ENCODE measurements around the gene KLC1. TPM values are rescaled to one million over a fixed set of nuclear protein-coding genes. Genes with fewer than 3 reads are reported as not detected.

The KLC1 gene
- total and polyA plus RNA-seq, 2 of the 8 experiments (the other 6 are each of a cell fraction or from before 2014, with no cell fraction given), result 84.6 to 134 TPM

DNA sequence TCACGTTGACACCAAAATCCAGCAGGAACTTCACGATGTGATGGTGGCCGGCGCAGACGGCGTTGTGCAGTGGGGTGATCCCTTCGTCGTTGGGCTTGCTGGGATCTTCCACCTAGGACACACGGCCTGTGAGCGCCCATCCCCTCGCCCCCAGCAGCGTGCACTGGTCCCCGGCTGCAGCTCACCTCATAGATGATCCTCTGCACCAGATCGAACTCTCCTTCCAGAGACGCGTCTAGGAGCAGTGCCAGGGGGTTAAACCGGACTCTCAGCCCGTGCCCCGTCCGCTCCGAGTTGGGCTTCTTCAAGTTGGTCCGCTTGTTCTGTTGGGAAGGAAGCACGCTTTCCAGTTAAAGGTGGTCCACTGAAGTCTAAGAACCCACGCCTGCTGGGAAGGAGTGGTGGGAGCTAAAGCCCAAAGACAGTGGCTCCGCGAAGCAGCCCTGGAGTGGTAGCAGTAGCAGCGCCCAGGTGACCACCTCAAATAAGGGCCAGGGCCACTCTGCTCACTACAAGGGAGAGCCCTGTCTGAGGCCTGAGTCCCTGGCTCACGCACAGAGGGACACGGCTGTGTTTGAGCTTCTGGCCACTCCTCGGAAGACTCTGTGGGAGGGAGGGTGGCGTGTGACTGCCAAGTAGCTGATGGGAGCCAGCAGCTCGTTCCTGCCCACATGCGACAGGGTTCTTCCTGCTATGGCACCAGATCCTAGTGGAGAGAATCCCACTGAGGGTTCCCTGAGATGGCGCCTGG, 109.9 kb downstream of the KLC1 start (continued):
- TF ChIP-seq, protein P1, sequence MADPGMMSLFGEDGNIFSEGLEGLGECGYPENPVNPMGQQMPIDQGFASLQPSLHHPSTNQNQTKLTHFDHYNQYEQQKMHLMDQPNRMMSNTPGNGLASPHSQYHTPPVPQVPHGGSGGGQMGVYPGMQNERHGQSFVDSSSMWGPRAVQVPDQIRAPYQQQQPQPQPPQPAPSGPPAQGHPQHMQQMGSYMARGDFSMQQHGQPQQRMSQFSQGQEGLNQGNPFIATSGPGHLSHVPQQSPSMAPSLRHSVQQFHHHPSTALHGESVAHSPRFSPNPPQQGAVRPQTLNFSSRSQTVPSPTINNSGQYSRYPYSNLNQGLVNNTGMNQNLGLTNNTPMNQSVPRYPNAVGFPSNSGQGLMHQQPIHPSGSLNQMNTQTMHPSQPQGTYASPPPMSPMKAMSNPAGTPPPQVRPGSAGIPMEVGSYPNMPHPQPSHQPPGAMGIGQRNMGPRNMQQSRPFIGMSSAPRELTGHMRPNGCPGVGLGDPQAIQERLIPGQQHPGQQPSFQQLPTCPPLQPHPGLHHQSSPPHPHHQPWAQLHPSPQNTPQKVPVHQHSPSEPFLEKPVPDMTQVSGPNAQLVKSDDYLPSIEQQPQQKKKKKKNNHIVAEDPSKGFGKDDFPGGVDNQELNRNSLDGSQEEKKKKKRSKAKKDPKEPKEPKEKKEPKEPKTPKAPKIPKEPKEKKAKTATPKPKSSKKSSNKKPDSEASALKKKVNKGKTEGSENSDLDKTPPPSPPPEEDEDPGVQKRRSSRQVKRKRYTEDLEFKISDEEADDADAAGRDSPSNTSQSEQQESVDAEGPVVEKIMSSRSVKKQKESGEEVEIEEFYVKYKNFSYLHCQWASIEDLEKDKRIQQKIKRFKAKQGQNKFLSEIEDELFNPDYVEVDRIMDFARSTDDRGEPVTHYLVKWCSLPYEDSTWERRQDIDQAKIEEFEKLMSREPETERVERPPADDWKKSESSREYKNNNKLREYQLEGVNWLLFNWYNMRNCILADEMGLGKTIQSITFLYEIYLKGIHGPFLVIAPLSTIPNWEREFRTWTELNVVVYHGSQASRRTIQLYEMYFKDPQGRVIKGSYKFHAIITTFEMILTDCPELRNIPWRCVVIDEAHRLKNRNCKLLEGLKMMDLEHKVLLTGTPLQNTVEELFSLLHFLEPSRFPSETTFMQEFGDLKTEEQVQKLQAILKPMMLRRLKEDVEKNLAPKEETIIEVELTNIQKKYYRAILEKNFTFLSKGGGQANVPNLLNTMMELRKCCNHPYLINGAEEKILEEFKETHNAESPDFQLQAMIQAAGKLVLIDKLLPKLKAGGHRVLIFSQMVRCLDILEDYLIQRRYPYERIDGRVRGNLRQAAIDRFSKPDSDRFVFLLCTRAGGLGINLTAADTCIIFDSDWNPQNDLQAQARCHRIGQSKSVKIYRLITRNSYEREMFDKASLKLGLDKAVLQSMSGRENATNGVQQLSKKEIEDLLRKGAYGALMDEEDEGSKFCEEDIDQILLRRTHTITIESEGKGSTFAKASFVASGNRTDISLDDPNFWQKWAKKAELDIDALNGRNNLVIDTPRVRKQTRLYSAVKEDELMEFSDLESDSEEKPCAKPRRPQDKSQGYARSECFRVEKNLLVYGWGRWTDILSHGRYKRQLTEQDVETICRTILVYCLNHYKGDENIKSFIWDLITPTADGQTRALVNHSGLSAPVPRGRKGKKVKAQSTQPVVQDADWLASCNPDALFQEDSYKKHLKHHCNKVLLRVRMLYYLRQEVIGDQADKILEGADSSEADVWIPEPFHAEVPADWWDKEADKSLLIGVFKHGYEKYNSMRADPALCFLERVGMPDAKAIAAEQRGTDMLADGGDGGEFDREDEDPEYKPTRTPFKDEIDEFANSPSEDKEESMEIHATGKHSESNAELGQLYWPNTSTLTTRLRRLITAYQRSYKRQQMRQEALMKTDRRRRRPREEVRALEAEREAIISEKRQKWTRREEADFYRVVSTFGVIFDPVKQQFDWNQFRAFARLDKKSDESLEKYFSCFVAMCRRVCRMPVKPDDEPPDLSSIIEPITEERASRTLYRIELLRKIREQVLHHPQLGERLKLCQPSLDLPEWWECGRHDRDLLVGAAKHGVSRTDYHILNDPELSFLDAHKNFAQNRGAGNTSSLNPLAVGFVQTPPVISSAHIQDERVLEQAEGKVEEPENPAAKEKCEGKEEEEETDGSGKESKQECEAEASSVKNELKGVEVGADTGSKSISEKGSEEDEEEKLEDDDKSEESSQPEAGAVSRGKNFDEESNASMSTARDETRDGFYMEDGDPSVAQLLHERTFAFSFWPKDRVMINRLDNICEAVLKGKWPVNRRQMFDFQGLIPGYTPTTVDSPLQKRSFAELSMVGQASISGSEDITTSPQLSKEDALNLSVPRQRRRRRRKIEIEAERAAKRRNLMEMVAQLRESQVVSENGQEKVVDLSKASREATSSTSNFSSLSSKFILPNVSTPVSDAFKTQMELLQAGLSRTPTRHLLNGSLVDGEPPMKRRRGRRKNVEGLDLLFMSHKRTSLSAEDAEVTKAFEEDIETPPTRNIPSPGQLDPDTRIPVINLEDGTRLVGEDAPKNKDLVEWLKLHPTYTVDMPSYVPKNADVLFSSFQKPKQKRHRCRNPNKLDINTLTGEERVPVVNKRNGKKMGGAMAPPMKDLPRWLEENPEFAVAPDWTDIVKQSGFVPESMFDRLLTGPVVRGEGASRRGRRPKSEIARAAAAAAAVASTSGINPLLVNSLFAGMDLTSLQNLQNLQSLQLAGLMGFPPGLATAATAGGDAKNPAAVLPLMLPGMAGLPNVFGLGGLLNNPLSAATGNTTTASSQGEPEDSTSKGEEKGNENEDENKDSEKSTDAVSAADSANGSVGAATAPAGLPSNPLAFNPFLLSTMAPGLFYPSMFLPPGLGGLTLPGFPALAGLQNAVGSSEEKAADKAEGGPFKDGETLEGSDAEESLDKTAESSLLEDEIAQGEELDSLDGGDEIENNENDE (IDR thresholded peaks at IDR 0.05; ENCODE audit: insufficient replicate concordance, low read length), result no peak
- no peak for TF ChIP-seq MAFK (IDR thresholded peaks at IDR 0.05; ENCODE audit: low read depth, low read length)
- no peak for TF ChIP-seq ZNF274 (IDR thresholded peaks at IDR 0.05; ENCODE audit: borderline replicate concordance, extremely low read depth, low read length)
- TF ChIP-seq RBBP5 (IDR thresholded peaks at IDR 0.05; ENCODE audit: borderline replicate concordance, low read depth, low read length), result no peak
- no peak for TF ChIP-seq SIN3A (conservative IDR thresholded peaks at IDR 0.05 in 1 of 2, IDR thresholded peaks at IDR 0.05 in 1 of 2; ENCODE audit: low read depth in 1 of 2, low read length in 2 of 2)
- no peak for TF ChIP-seq RXRA (IDR thresholded peaks at IDR 0.05; ENCODE audit: insufficient read depth, low read depth, low read length)
- TF ChIP-seq EP300 (IDR thresholded peaks at IDR 0.05; ENCODE audit: borderline replicate concordance in 1 of 2, low read depth in 2 of 2, low read length in 2 of 2), result no peak
